ENCODE data around the gene ZNRF1.
"Not testable (repeated sequence)": the region's sequence is repeated elsewhere in the genome, so short reads cannot be mapped to it uniquely, and the experiment has no call there.

ZNRF1 gene

DNA sequence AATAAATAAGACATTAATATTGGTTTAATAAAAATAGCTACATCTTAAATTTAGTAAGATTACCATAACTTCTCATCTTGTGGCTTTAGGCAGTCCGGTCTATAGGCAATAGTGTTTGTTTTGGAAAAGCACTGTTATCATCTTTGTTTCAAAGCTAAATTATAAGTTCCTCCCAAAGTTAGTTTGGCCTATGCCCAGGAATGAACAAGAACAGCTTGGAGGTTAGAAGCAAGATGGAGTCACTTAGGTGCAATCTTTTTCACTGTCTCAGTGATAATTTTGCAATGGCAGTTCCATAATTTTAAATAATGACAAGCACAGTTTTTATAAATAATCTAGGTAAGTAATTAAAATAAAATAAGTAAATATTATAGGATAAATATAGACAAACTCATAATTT, 123.8 kb downstream of the ZNRF1 start:
- no peak overlapping the region for H3K4me3 ChIP-seq (ENCODE audit: low read depth, low read length)
- TF ChIP-seq, protein P1, sequence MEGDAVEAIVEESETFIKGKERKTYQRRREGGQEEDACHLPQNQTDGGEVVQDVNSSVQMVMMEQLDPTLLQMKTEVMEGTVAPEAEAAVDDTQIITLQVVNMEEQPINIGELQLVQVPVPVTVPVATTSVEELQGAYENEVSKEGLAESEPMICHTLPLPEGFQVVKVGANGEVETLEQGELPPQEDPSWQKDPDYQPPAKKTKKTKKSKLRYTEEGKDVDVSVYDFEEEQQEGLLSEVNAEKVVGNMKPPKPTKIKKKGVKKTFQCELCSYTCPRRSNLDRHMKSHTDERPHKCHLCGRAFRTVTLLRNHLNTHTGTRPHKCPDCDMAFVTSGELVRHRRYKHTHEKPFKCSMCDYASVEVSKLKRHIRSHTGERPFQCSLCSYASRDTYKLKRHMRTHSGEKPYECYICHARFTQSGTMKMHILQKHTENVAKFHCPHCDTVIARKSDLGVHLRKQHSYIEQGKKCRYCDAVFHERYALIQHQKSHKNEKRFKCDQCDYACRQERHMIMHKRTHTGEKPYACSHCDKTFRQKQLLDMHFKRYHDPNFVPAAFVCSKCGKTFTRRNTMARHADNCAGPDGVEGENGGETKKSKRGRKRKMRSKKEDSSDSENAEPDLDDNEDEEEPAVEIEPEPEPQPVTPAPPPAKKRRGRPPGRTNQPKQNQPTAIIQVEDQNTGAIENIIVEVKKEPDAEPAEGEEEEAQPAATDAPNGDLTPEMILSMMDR (IDR thresholded peaks at IDR 0.05; ENCODE audit: control insufficient read depth, extremely low read depth, insufficient read depth): no peak
- DNase-seq (ENCODE audit: low read depth): no peak

DNA sequence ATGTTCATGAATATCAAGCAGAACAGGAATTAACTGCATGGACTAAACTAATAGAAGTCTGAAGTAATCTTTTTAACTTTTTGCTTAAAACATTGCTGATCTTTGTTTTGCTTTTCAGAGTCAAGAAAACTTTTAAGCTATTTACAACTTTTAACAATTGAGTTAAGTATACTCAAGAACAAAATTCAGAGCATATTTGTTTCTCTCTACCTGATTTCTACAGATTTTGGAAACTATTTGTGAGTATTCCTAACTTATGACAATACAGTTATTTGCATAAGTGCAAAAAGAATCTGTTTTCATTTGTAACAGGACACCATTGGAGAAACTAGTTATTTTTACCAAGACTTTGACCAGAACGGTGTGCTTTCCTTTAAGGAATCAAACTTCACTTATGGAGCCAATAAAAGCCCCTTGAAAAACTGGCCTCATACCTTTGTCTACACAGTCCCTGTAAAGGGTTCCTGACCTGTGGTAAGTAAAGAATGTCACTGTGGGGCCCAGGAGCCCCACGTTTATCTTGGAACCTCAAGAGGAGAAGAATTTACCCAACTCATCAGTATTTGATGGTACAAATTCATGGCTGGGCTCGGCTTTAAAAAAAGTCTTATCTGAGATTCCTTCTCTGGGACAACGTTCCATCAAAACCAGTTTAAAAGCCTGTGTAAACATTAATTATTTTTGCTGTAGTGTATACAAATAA, 129.0 kb downstream of the ZNRF1 start:
- TF ChIP-seq, protein P1 (IDR thresholded peaks at IDR 0.05; ENCODE audit: control insufficient read depth, extremely low read depth, insufficient read depth): no peak
- H3K4me3 ChIP-seq (ENCODE audit: low read depth, low read length): no peak overlapping the region
- DNase-seq (ENCODE audit: low read depth): no peak

DNA sequence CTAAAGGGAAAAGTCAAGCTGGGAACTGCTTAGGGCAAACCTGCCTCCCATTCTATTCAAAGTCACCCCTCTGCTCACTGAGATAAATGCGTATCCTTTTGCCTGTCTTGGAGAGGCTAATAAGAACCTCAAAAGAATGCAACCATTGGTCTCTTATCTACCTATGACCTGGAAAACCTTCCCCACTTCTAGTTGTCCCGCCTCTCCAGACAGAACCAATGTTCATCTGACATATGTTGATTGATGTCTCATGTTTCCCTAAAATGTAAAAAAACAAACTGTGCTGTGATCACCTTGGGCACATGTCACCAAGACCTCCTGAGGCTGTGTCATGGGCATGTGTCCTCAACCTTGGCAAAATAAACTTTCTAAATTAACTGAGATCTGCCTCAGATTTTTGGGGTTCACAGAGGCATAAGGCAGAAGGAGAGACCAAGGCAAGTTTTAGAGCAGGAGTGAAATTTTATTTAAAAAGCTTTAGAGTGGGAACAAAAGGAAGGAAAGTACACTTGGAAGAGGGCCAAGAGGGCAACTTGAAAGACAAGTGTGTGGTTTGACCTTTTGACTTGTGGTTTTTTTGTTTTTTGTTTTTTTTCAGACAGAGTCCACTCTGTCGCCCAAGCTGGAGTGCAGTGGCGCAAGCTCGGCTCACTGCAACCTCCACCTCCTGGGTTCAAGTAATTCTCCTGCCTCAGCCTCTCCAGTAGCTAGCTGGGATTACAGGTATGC, 130.8 kb downstream of the ZNRF1 start:
- DNase-seq (ENCODE audit: low read depth); H3K4me3 ChIP-seq (ENCODE audit: low read depth, low read length): not testable (repeated sequence)

DNA sequence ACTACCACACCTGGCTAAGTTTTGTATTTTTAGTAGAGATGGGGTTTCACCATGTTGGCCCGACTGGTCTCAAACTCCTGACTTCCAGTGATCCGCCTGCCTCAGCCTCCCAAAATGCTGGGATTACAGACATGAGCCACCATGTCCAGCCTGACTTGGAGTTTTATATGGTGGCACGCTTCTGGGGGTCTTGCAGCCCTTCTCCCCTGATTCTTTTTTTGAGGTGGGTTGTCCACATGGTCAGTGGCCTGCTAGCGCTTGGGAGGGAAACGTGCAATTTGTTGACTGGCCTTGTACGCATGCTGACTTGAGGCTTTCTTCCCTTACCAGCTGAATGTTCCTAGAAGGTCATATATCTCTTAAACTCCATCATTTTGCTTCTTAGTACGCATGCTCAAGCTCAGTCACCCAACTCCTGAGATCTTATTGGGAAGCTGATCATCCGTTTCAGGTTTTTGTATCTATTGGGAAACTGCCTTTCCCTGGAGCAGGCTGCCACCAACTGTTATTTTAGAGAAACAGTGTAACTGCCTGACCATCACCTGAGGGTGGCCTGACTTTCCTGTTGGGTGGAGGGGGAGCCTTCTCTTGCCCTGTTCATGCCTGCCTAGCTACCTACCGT, 131.4 kb downstream of the ZNRF1 start:
- DNase-seq (ENCODE audit: low read depth): no peak
- no peak overlapping the region for H3K4me3 ChIP-seq (ENCODE audit: low read depth, low read length)
- TF ChIP-seq, protein P1 (IDR thresholded peaks at IDR 0.05; ENCODE audit: control insufficient read depth, extremely low read depth, insufficient read depth): peak; percentile 58

DNA sequence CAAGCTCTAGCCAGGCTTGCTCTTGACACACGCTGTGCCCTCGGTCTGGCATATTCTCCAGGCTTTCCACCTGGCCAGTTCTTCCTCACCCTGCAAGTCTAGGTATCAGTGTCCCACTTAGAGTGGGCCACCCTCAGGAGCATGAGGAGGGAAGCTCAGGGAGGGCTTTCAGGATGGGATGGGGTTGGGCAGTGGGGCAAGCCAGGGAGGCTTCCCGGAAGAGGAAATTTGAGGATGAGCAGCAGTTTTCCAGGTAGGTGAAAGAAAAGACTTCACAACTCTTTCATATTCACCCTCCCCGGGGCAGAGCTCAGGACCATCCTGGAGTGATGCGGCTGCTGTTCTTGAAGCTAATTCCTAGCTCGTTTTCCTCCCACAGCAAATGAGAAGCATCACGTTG, 132.3 kb downstream of the ZNRF1 start:
- H3K4me3 ChIP-seq (ENCODE audit: low read depth, low read length): no peak overlapping the region
- TF ChIP-seq, protein P1 (IDR thresholded peaks at IDR 0.05; ENCODE audit: control insufficient read depth, extremely low read depth, insufficient read depth): no peak
- no peak for DNase-seq (ENCODE audit: low read depth)

DNA sequence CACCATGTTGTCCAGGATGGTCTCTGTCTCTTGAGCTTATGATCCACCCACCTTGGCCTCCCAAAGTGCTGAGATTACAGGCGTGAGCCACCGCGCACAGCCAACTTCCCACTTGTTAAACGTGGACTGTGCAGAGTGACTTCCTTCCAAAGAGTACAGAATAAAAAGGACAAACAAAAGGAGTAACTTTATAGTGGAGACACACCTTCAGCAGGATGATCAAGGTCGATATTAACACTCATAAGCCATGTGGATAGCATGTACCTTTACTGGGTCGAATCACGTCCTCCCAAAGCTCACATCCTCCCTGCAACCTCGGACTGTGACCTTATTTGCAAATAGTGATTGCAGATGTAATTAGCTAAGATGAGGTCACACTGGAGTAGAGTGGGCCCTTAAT, 139.4 kb downstream of the ZNRF1 start:
- TF ChIP-seq, protein P1 (IDR thresholded peaks at IDR 0.05; ENCODE audit: control insufficient read depth, extremely low read depth, insufficient read depth): no peak
- no peak overlapping the region for H3K4me3 ChIP-seq (ENCODE audit: low read depth, low read length)
- DNase-seq (ENCODE audit: low read depth): no peak

DNA sequence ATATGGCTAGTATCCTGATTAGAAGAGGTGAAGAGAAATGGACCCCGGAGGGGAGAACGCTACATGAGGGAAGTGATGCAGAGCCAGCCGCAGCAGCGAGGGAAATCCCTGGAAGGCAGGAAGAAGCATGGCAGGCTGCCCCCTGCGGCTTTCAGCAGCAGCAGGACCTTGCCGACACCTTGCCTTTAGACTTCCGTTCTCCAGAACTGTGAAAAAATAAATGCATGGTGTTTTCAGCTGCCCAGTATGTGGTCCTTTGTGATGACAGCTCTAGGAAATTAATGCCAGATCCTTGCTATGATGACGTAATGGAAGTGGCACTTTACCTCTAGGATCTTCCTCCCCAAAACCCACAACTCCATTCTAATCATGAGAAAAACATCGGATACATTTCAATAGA, 139.8 kb downstream of the ZNRF1 start:
- no peak for DNase-seq (ENCODE audit: low read depth)
- TF ChIP-seq, protein P1 (IDR thresholded peaks at IDR 0.05; ENCODE audit: control insufficient read depth, extremely low read depth, insufficient read depth): no peak
- H3K4me3 ChIP-seq (ENCODE audit: low read depth, low read length): no peak overlapping the region

All from LNCaP clone FGC (cell line).